ENCODE results near the gene REG1B.

The REG1B gene

GRCh38 chr2:79122676-79123075 is 34.9 kb upstream of the REG1B start:
- TF ChIP-seq CTCF (IDR thresholded peaks at IDR 0.05): no peak

GRCh38 chr2:79120194-79120713 is 32.5 kb upstream of the REG1B start, which contains the start of gene REG1A:
TSS of gene REG1A (plus strand) at chr2:79120488. CDS start at chr2:79120862, 374 bp downstream.
- no peak for TF ChIP-seq CTCF (IDR thresholded peaks at IDR 0.05)

GRCh38 chr2:79116997-79117928 is 29.5 kb upstream of the REG1B start:
- TF ChIP-seq CTCF (IDR thresholded peaks at IDR 0.05): no peak

- TF ChIP-seq CTCF (IDR thresholded peaks at IDR 0.05): no peak
Observed at GRCh38 chr2:79114797-79115494, 27.2 kb upstream of the REG1B start.

- TF ChIP-seq CTCF (IDR thresholded peaks at IDR 0.05): no peak
Observed at GRCh38 chr2:79112269-79112668, 24.5 kb upstream of the REG1B start.

- TF ChIP-seq CTCF (IDR thresholded peaks at IDR 0.05): no peak
Observed at GRCh38 chr2:79105259-79105658, 17.5 kb upstream of the REG1B start.

- no peak for TF ChIP-seq CTCF (IDR thresholded peaks at IDR 0.05)
Observed at GRCh38 chr2:79103214-79103613, 15.4 kb upstream of the REG1B start.

All from LNCAP (cell line).